Measurements from ENCODE around the gene IRF4.
"Not testable (repeated sequence)": the region's sequence is repeated elsewhere in the genome, so short reads cannot be mapped to it uniquely, and the experiment has no call there.

Gene IRF4

GRCh38 chr6:366389-367297, 24.9 kb upstream of the IRF4 start:
- DNase-seq (ENCODE audit: low spot score): no peak

- no peak for DNase-seq (ENCODE audit: low spot score)
Observed at GRCh38 chr6:367298-367794, 24.2 kb upstream of the IRF4 start.

GRCh38 chr6:367891-368630, 23.5 kb upstream of the IRF4 start:
- DNase-seq (ENCODE audit: low spot score): no peak

GRCh38 chr6:369559-370431, 21.8 kb upstream of the IRF4 start:
- no peak for DNase-seq (ENCODE audit: low spot score)

GRCh38 chr6:370555-370954, 21.0 kb upstream of the IRF4 start:
- no peak for DNase-seq (ENCODE audit: low spot score)

- DNase-seq (ENCODE audit: low spot score): not testable (repeated sequence)
Observed at GRCh38 chr6:371851-372250, 19.7 kb upstream of the IRF4 start.

- no peak for DNase-seq (ENCODE audit: low spot score)
Observed at GRCh38 chr6:372336-372911, 19.1 kb upstream of the IRF4 start.

- no peak for DNase-seq (ENCODE audit: low spot score)
Observed at GRCh38 chr6:373031-373430, 18.5 kb upstream of the IRF4 start.

- DNase-seq (ENCODE audit: low spot score): no peak
Observed at GRCh38 chr6:373773-374724, 17.5 kb upstream of the IRF4 start.

- no peak for DNase-seq (ENCODE audit: low spot score)
Observed at GRCh38 chr6:374956-375355, 16.6 kb upstream of the IRF4 start.

- DNase-seq (ENCODE audit: low spot score): no peak
Observed at GRCh38 chr6:376827-377640, 14.5 kb upstream of the IRF4 start.

GRCh38 chr6:377641-378020, 13.9 kb upstream of the IRF4 start:
- DNase-seq (ENCODE audit: low spot score): not testable (repeated sequence)

GRCh38 chr6:378090-378957, 13.2 kb upstream of the IRF4 start:
- DNase-seq (ENCODE audit: low spot score): no peak

- no peak for DNase-seq (ENCODE audit: low spot score)
Observed at GRCh38 chr6:378958-379409, 12.6 kb upstream of the IRF4 start.

- no peak for DNase-seq (ENCODE audit: low spot score)
Observed at GRCh38 chr6:379410-380181, 12.0 kb upstream of the IRF4 start.

GRCh38 chr6:380234-381218, 11.0 kb upstream of the IRF4 start:
- DNase-seq (ENCODE audit: low spot score): no peak
